ENCODE data around the gene ZNF581. TPM values are rescaled to one million over a fixed set of nuclear protein-coding genes. Genes with fewer than 3 reads are reported as not detected.

The ZNF581 gene
- total RNA-seq, 4 donors from 2014 or later = 5.7 to 19.4 (median 8.8) TPM

DNA sequence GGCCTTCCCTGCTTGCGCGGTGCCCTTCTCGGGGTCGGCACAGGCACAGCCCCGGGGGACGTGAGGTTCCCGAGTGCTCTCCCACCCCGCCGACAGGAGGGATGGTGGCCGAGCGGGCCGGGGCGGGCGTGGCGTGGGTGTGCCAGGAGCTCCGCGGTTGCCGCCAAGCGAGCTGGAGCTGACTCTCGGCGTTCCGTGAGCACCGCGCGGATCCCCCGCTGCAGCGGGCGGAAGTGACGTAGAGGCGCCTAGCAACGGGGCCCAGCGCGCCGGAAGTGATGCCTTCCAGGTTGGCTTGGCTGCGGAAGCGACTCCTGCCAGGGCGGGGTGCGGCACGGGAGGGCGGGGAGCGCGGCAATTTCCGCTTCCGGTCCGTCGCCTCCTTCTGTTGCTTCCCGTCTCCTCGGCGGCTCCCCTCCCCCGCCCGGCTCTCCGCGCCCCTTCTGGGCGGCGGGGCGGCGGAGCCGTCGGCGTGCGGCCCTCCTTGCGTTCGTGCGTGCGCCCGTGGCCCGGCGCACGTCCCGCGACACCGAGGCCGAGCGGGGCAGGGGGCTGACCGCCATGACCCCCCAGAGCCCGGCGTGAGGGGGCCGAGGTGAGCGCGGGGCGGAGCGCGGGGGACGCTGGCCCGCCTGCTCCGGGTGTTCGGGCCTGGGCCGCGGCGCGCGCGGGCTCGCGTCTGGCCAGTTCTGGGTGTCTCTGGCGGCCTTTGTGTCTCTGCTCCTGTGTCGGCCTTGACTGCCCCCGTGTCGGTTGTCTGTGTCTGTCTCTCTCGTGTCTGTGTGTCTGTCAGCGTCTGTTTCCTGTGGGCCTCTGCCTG, 31.6 kb downstream of the ZNF581 start, which contains the start of gene EPN1:
TSS of gene EPN1 (plus strand) at position 386 of the 820 bp plus-strand sequence. CDS start 3,402 bp downstream, outside the sequence.
- DNase-seq (ENCODE audit: low spot score in 2 of 2) = peak; percentile 89
- no peaks in the 10 kb centered on the region for H3K9me3 ChIP-seq
- H3K4me1 ChIP-seq = peaks cover 0 to 70% (median 36%) of the 10 kb centered on the region in 4 donors
- no peaks in the 10 kb centered on the region for H3K27me3 ChIP-seq
- WGBS, 2 donors = 0 to 1% methylated on average over 14 to 34 of the region's 101 CpGs
- H3K27ac ChIP-seq = peak within 1 kb of the TSS; percentile 22 to 94 (median 90)
- peak in 1 of 2 donors; percentile 47 for TF ChIP-seq POLR2A (IDR thresholded peaks at IDR 0.05)
- peak; percentile 78 to 94 for TF ChIP-seq EP300 (IDR thresholded peaks at IDR 0.05)
- TF ChIP-seq, protein P1, sequence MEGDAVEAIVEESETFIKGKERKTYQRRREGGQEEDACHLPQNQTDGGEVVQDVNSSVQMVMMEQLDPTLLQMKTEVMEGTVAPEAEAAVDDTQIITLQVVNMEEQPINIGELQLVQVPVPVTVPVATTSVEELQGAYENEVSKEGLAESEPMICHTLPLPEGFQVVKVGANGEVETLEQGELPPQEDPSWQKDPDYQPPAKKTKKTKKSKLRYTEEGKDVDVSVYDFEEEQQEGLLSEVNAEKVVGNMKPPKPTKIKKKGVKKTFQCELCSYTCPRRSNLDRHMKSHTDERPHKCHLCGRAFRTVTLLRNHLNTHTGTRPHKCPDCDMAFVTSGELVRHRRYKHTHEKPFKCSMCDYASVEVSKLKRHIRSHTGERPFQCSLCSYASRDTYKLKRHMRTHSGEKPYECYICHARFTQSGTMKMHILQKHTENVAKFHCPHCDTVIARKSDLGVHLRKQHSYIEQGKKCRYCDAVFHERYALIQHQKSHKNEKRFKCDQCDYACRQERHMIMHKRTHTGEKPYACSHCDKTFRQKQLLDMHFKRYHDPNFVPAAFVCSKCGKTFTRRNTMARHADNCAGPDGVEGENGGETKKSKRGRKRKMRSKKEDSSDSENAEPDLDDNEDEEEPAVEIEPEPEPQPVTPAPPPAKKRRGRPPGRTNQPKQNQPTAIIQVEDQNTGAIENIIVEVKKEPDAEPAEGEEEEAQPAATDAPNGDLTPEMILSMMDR (IDR thresholded peaks at IDR 0.05) = peak in 1 of 5 experiments; percentile 34
- H3K36me3 ChIP-seq = peaks cover 0 to 58% (median 32%) of the 10 kb centered on the region in 3 donors
- H3K4me3 ChIP-seq = peak within 1 kb of the TSS; percentile 70 to 90 (median 80)

DNA sequence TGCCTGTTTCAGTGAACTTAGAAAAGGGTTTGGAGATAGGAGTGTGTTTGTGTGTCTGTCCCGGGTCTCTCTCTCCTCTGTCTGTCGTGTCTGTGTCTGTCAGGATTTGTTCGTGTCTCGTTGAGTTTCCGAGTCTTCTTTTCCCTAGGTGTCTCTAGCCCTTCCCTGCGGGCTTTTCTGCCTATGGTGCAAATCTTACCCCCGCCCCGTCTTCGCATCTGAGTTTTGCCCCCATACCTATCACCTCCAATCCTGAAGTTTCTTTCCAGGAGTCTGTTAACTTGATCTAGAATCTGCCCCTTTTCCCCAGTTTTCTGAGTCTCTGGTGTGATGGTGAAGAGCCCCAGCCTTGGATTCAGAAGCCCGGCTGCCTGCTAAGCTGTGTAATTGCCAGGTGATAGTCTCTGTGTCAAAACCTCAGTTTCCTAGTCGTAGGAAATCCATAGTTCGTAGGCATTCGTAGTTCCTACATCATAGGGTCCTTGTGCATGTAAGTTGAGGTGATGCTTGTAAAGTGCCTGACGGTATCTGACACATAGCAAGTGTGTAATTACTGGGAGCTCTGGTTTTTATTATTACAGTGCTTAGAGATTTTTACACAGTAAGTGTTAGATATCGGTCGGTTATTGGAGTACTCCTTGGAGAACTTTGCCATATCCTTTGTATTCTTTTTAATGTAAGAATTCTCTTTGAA, 32.4 kb downstream of the ZNF581 start:
- Histone ChIP-seq H3K36me3 (peaks cover 0 to 58% (median 31%) of the 10 kb centered on the region in 3 donors), H3K4me1 (peaks cover 0 to 77% (median 38%) of the 10 kb centered on the region in 4 donors), H3K27me3 (no peaks in the 10 kb centered on the region), H3K9me3 (no peaks in the 10 kb centered on the region), H3K4me3 (peak overlapping the region; percentile 70 to 90 (median 80)), H3K27ac (peak overlapping the region; percentile 22 to 94 (median 90))
- no peak for DNase-seq (ENCODE audit: low spot score in 2 of 2)
- 12 to 13% methylated on average over 16 of the region's 16 CpGs for WGBS, 2 donors
- TF ChIP-seq EP300 (IDR thresholded peaks at IDR 0.05) (no peak), POLR2A (IDR thresholded peaks at IDR 0.05) (no peak)
- TF ChIP-seq, protein P1 (IDR thresholded peaks at IDR 0.05) = no peak

DNA sequence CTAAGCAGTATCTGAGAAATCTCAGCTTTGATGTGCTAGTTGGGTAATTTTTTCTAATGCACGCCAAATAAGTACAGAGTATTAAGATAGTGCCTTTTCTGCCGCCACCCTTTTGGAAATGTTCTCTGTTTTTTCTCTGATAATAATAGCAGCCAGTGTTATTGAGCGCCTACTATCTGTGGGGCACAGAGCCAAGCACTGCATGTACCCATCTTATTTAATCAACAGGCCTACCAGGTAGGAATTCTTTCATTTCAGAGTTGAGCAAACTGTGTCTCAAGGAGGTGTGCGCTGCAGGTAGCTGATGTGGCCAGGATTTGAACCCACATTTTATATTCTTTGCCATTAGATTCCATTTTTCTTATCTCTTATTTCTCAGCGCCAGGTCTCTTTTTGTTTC, 32.9 kb downstream of the ZNF581 start:
- no peak for TF ChIP-seq POLR2A (IDR thresholded peaks at IDR 0.05)
- TF ChIP-seq EP300 (IDR thresholded peaks at IDR 0.05) = no peak
- TF ChIP-seq, protein P1 (IDR thresholded peaks at IDR 0.05) = no peak
- H3K4me1 ChIP-seq = peaks cover 0 to 75% (median 41%) of the 10 kb centered on the region in 4 donors

DNA sequence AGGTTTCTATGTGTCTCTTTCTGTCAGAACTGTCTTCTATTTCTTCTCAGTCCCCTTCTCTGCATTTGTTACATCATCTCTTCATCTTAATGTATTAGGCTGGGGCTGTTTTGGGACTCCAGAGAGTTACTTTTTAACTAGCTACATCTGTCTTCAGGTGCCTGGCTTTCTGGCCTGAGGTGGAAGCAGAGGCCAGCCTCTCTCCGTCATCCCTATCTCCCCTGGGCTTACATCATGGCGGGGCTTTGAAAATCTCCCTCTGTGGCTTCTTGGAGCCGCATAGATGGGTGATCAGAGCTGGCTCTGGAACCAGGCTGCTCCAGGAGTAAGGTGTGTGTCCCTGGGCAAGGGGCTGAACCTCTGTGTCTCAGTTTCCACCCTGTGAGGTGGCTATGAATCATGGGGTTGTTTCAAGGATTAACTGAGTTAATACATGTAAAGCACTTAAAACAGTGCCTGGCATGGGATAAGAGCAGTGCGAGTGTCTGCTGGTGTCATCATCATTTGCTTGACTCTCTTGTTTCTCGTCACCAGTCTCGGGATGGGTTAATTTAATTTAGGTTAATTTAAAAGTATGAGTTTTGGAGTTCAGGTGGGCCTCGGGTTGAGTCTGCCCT, 33.5 kb downstream of the ZNF581 start:
- Histone ChIP-seq H3K36me3 (peaks cover 0 to 59% (median 32%) of the 10 kb centered on the region in 3 donors), H3K27ac (peak overlapping the region in 2 of 4 donors; percentile 40 to 59)
- 77 to 82% methylated on average over 7 of the region's 7 CpGs for WGBS, 2 donors

More for the DNA sequence above, 32.9 kb downstream of the ZNF581 start:
- Histone ChIP-seq H3K27me3 (no peaks in the 10 kb centered on the region), H3K27ac (peak overlapping the region in 3 of 4 donors; percentile 89 to 94 (median 92)), H3K36me3 (peaks cover 0 to 58% (median 32%) of the 10 kb centered on the region in 3 donors), H3K4me3 (peak overlapping the region in 2 of 4 donors; percentile 76 to 85), H3K9me3 (no peaks in the 10 kb centered on the region)
- DNase-seq (ENCODE audit: low spot score in 2 of 2) = no peak
- 67 to 70% methylated on average over 5 of the region's 5 CpGs for whole genome bisulfite sequencing, 2 donors

More for the DNA sequence above, 33.5 kb downstream of the ZNF581 start:
- DNase-seq (ENCODE audit: low spot score in 2 of 2) = no peak
- H3K27me3 ChIP-seq = no peaks in the 10 kb centered on the region
- H3K4me3 ChIP-seq = peak overlapping the region in 2 of 4 donors; percentile 76 to 85
- H3K9me3 ChIP-seq = no peaks in the 10 kb centered on the region
- H3K4me1 ChIP-seq = peaks cover 0 to 70% (median 41%) of the 10 kb centered on the region in 4 donors
- TF ChIP-seq POLR2A (IDR thresholded peaks at IDR 0.05) = no peak
- TF ChIP-seq EP300 (IDR thresholded peaks at IDR 0.05) = no peak
- TF ChIP-seq, protein P1 (IDR thresholded peaks at IDR 0.05) = no peak

Data from tibial nerve (tissue), 4 donors.